GM19324 (cell line): Measurements from ENCODE around the gene SPC24.
"Not testable (repeated sequence)": the region's sequence is repeated elsewhere in the genome, so short reads cannot be mapped to it uniquely, and the experiment has no call there.

ENCODE experiments used
- ATAC-seq: cut with Tn5 transposase; IDR thresholded peaks from one replicate; pipeline ENCODE4 v1.9.1; 2021; ENCODE audit warnings: mild to moderate bottlenecking, moderate library complexity; ENCODE audit not compliant: unreplicated experiment, low FRiP score

The SPC24 gene

DNA sequence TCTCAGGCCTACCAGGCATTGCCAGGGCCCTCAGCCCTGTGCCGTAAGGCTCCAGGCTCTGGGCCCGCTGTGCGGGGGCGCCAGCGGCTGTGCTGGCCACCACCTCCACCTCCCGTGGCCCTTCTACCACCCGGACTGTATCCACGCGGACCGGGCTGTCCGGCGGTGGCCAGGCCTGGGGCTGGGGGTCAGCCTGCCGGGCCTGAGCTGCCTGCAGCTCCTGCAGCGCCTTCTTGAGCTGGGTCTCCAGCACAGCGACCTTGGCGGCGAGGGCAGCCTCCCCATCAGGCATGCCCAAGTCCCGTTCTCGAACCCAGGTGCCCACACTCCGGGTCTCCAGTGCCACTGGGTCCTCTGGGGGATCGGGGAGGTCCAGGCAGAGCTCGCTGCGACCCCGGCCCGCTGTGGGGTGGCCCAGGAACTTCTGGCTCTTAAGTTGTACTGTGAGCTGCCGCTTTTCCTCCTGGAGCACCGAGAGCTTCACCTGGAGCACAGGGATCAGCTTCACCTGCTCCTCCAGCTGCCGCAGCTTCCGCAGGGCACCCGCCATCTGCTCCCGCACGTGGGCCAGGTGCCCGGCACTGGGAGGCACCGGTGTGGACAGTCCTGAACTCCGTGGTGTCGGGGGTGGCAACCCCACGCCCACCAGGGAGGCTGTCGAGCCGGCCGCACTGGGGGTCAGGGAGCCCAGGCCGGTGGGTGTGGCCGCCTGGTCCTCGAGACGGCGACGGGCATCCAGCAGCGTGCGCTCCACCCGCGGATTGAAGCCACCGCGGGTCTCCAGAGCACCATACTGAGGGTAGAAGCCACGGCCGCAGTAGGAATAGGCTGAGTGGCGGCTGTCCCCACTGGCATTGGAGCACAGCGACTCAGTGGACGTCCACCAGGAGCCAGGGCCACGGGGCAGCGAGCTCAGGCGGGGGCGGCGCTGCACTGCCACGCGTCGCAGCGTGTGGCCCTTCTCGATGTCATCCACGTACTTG, 37.7 kb upstream of the SPC24 start:
- ATAC-seq, result no peak

DNA sequence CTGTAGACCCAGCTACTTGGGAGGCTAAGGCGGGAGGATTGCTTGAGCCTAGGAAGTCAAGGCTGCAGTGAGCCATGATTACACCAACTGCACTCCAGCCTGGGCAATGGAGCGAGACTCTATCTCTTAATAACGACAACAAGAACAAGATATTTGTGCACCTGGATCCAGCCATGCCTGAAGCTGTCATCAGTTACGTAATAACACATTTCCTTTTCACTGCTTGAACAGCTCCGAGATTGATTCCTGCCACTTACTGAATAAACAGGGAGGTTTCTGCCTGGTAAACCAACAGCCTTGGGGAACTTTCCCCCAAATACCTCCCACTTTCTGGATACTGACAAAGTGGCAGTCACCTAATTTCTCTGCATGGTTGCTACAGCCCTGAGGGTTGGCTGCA, 36.4 kb upstream of the SPC24 start:
- ATAC-seq, result no peak

DNA sequence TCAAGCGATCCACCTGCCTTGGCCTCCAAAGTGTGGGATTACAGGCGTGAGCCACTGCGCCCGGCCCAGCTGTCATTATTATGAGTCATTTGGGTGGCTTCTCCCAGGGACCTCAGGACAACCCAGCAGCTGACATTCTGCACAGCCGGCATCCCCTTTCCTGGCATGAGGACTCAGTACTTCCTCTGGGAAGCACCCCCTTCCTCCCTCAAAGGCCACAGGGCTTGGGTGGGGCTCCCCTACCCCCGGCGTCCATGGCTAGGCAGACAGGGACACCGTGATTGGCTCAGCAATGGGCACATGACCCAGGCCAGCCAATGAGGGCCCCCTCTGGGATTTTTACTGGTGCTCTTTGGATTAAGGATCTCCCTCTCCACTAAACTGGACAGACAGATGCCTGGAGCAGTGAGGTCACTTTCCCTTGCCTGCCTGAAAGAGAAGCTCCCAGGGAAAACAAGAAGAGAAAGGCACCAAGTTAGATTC, 35.7 kb upstream of the SPC24 start:
- ATAC-seq, result no peak

DNA sequence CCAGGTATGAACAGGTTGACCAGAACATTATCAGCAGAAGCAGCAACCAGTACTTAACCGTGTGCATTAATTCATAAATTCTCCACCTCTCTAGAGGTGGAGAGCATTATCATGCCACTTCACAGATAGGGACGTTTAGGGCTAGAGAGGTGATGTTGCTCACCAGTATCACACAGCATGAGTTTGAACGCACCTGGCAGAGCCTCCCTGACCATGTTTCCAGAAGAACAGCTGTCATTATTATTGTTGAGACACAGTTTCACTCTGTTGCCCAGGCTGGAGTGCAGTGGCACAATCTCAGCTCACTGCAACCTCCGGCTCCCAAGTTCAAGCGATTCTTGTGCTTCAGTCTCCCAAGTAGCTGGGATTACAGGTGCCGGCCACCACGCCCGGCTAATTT, 34.9 kb upstream of the SPC24 start:
- ATAC-seq, result no peak

DNA sequence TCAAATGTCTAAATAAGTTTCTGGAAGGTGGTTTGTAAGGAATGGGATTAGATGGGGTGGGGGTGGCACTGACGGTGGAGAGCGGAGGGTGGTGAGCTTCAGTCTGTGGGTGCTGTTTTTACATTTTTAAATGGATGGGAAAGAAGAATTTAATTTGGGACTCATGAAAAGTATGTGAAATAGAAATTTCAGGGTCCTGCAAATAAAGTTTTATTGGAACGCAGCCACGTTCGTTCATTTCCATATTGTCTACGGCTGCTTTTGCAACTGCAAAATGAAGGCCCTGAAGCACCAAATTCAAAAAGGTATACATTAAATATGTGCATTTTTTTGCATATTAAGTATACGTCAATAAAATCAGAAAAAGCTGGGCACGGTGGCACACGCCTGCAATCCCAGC, 31.9 kb upstream of the SPC24 start:
- no peak for ATAC-seq

DNA sequence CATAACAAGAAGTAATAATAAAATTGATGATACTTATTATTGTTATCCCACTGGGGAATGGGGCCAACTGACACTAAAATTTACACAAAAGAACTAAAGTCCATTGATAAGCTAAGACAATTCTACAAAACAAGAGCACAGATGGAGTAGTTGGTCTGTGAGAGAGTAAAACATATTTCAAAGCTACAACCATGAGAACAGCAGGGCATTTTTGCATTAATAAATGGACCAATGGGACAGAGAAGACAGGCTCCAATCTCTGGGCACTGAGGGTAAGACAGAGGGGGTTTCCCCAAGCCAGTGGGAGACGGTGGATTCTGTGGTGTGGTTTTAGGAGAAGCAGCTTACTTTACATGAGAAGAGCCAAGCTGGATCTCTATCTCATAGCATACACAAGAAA, 27.4 kb upstream of the SPC24 start:
- no peak for ATAC-seq

DNA sequence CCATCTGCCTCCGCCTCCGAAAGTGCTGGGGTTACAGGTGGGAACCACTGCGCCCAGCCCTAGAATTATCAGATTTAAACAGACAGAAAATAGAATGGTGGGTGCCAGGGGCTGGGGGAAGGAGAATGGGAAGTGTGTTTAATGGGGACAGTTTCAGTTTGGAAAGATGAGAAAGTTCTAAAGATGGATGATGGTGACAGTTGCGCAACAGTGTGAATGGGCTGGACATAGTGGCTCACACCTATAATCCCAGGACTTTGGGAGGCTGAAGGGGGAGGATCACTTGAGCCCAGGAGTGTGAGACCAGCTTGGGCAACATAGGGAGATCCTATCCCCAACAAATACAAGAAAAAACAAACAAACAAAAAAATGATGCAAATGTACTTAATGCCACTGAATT, 25.9 kb upstream of the SPC24 start:
- ATAC-seq, result no peak

DNA sequence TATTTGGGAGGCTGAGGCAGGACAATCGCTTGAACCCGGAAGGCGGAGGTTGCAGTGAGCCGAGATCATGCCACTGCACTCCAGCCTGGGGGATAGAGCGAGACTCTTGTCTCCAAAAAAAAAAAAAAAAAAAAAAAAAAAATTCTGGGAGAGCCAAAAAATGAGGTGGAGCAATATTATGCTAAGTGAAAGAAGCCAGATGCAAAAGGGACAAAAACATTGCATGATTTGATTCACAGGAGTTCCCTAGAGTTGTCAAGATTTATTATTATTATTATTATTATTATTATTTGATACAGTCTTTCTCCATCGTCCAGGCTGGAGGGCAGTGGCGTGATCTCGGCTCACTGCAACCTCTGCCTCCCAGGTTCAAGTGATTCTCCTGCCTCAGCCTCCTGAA, 25.4 kb upstream of the SPC24 start:
- ATAC-seq, result not testable (repeated sequence)

DNA sequence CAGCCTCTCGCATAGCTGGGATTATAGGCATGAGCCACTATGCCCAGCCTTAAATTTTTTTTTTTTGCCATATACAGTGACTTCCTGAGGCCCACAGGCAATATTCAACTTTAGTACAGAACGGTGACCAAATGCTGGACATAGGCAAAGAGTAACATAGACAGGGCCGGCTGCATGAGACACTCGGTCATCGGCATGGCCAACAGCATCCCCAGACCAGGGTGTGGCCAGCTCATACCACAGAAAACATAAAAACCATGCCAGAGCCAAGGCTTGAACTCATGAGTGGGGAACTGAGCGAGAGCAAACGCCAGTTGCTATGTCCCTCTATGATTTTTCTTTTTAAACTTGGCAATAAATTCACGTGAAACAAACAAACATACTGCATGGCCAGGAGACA, 24.8 kb upstream of the SPC24 start:
- ATAC-seq, result no peak

DNA sequence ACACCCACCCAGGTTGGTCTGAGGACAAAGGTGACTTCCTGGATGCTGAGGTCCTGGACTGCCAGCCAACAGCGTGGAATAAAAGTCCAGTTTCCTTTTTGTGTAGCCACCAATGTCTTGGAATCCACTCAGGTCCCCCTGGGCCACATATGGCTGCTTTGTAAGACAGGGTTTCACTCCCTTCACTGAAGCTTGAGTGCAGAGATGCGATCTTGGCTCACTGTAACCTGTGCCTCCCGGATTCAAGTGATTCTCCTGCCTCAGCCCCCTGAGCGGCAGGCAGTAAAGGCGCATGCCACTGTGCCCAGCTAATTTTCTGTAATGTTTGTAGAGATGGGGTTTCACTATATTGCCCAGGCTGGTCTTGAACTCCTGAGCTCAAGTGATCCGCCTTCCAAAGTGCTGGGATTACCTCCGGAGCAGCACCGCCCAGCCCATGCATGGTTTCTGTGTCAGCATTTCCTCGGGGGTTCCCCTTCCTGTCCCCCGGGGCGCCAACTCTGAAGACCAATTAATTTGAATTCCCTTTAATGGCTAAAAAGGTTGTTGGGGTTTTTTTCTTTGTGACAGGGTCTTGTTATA, 24.2 kb upstream of the SPC24 start:
- peak; percentile 62 for ATAC-seq

DNA sequence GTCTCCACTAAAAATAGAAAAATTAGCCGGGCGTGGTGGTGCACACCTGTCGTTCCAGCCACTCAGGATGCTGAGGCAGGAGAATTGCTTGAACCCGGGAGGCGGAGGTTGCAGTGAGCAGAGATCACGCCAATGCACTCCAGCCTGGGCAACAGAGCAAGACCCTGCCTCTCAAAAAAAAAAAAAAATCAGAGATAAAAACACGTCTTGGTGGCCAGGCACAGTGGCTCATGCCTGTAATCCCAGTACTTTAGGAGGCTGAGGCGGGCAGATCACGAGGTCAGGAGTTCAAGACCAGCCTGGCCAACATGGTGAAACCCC, 23.5 kb upstream of the SPC24 start:
- ATAC-seq, result not testable (repeated sequence)

DNA sequence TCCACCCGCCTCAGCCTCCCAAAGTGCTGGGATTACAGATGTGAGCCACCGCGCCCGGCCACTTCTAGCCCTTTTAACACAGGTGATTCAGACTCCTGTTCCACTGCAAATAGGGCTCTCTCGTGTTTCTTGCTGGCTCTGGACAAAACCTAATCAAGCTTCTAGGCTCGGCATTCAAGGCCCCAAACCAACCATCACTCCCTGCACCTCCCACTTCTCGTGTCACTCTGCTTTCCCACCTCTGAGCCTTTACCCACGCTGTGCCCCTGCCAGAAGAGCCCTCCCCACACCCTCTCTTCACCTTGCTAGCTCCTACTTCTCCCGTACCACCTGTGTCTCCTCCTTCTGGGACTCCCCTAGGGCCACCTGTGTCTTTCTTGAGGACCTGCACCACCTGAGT, 22.0 kb upstream of the SPC24 start:
- no peak for ATAC-seq

DNA sequence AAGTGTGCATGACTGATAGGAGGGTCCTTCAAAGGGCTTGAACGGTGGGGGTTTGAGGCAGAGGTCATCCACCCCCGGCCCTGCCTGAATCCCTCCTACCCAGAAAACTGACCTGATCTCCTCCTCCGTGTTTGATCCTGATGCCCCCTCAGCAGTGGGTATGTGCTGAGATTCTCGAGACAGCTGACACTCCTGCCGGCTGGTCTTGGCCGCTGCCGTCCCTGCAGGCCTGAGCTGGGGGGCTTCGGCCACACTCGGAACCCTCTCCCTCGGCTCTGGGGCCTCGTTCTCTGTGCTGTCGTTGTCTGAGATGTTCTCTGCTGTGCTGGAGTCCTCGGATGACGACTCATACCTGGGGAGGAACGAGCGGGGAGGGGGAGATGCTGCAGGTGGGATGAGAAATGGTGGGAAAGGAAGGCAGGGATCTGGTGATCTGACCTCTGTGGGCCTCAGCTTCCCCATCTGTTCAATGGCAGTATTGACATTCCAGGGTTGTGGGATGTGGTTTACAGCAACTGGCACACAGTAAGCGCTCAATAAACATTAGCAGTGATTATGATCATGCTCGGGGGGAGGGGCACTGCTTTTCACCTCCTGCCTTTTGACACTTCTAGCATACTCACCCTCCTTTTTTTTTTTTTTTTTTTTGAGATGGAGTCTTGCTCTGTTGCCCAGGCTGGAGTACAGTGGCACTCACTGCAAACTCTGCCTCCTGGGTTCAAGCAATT, 21.0 kb upstream of the SPC24 start:
- no peak for ATAC-seq

DNA sequence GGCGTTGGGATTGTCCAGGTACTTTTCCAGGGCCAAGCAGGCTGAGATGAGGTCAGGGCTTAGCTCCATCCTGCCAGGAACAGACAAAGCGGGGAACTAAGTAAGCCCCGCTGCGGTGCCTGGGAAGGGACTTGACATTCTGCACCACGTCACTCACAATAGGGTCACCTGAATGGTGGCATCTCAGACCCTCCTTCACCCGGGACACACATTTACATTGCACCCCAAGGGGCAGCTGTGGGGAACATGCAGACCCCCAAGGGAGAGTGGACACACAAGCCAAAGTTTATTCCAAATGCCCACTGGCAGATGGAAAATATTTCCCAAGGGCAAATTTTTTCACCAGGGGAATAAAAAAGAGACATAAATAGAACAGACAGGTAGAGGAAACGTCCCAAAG, 20.3 kb upstream of the SPC24 start:
- ATAC-seq, result no peak

DNA sequence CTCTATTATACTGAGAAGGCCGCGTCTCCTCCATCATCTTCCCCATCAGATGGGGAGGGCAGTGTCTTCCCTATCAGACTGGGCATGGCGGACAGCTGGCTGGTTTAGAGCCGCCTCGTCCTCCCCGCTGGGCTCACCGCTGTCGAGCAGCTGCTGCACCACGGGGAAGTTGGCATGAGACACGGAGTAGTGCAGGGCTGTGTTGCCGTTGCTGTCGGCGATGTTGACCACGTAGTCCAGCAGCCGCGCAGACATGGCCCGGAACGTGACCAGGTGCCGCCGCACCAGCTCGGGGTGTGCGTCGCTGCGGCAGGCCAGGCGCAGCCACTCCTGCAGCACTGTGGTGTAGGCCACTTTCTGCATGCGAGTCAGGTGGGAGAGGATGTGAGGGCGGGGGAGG, 18.8 kb upstream of the SPC24 start:
- no peak for ATAC-seq

DNA sequence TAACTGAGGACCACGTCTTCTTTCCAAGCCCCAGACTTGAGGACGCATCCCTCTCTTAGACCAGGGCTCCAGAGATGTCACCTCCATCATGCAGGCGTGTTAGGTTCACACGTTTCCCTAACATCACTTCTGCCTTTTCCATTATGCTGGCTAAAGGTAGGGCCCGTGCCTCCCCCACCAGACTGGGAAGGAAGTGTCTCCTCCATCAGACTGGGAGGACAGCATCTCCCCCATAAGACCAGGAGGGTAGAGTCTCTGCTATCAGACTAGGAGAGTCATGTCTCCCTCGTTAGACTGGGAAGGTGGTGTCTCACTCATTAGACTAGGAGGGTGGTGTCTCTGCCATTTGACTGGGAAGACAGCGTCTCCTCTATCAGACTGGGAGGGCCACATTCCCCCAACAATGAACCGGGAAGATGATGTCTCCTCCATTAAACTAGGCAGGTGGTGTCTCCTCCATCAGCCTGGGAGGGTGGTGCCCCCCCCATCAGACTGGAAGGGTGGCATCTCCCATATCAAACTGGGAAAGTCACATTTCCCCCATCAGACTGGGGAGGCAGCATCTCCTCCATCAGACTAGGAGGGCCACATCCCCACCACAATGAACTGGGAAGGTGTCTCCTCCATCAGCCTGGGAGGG, 18.1 kb upstream of the SPC24 start:
- no peak for ATAC-seq

DNA sequence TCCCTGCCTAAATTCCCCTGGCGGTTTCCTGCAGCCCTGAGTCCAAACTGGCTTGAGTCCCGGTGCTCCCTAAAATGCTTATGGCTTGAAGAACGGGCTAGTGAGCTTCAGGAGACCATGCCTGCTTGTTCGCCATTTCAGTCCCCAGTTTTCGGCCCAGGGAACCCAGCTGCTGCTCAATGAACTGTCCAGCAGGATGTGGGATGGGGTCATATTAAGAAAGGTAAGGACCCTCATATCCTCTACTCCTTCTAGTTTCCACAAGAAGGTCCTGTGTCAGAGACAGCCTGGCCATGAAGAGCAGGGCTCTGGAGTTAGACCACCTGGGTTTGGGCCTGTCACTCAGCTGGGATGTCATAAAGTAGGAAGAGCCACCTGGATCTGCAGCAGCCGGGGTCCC, 17.0 kb upstream of the SPC24 start:
- ATAC-seq, result no peak

DNA sequence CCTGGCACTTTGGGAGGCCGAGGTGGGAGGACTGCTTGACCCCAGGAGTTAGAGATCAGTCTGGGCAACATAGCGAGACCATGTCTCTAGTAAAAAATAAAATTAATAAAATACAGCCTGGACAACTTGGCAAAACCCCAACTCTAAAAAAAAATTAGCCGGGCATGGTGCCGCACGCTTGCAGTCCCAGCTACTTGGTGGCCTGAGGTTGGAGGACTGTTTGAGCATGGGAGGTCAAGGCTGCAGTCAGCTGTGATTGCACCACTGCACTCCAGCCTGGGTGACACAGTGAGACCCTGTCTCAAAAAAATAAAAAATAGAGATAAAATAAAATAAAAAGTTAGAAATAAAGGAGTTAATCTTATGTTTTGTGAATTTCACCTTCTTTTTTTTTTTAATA, 15.6 kb upstream of the SPC24 start:
- ATAC-seq, result no peak

DNA sequence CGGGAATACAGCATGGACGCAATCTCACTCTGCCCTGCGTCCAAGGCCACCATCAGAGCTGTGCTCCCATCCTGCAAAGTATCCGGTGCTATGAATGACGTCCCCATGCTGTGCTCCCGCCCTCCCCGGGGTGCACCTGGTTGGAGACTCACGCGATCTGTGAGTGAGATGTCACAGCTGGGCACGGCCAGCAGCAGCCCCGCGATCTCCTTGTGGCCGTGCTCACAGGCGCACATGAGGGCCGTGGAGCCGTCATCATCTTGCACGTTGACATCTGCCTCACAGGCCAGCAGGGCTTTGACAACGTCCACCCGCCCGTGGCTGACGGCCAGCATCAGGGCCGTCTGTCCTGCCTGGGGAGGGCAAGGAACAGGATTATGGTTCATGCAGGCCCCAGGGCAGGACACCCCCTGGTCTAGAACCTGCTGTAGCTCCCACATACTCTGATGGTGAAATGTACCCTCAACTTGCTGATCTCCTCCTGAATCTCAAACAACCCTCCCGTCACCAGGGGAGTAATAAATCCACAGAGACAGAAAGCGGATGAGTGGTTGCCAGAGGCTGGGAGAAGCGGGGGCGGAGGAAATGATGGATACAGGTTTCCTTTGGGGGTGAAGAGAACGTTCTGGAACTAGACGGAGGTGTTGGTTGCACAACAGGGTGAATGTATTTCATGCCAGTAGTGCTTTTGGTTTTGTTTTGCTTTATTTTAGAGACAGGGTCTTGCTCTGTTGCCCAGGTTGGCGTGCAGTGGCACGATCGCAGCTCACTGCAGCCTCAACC, 14.5 kb upstream of the SPC24 start:
- ATAC-seq, result no peak

DNA sequence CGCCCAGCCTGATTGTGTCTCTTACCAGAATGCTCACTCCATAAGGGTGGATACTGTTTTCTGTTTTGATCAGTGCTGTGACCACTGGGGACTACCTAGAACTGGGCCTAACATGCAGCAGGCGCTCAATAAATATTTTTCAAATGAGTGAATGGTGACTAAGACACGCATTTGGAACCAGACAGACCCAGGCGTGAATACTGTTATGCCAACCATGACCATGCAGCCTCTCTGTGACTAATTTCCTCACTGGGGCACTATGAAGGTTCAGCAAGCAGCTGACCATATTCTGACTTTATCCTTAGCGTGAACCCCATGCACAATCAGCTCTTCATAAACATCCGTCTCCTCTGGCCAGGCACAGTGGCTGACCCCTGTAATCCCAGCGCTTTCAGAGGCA, 13.0 kb upstream of the SPC24 start:
- no peak for ATAC-seq
